Stimulated activated CD4-positive, alpha-beta T cell treated with anti-CD3 and anti-CD28 coated beads, Interleukin-12 subunit alpha, Interleukin-12 subunit beta, amount 100 ng/mL, for 48 hours (primary cell): ENCODE data around the gene SEMA6A.
A peak's percentile ranks its signal among the peaks of the same experiment; 100 is the strongest.

Experiments
- DNase-seq, 3 donors: peaks; one replicate each; pipeline ENCODE4 v3.0.0-alpha.2; 2020; ENCODE audit warnings: low read depth in 2 of 3, low spot score in 1 of 3

Gene SEMA6A

GRCh38 chr5:116577064-116577788 lies 2.6 kb upstream of the SEMA6A start:
- DNase-seq = no peak

GRCh38 chr5:116576053-116576713 lies 1.6 kb upstream of the SEMA6A start:
- DNase-seq = peak in 2 of 3 donors; percentile 34 to 35

GRCh38 chr5:116575326-116576052 lies 866 bp upstream of the SEMA6A start:
- no peak for DNase-seq

GRCh38 chr5:116573702-116574366 lies 789 bp downstream of the SEMA6A start:
- no peak for DNase-seq

- no peak for DNase-seq
Observed at GRCh38 chr5:116573279-116573701, 1.3 kb downstream of the SEMA6A start.

GRCh38 chr5:116572350-116573278 lies 2.0 kb downstream of the SEMA6A start:
- no peak for DNase-seq

GRCh38 chr5:116571568-116572349 lies 2.9 kb downstream of the SEMA6A start:
- DNase-seq = no peak

- no peak for DNase-seq
Observed at GRCh38 chr5:116569999-116570398, 4.6 kb downstream of the SEMA6A start.

- no peak for DNase-seq
Observed at GRCh38 chr5:116567106-116567505, 7.5 kb downstream of the SEMA6A start.

- no peak for DNase-seq
Observed at GRCh38 chr5:116566251-116566650, 8.4 kb downstream of the SEMA6A start.

GRCh38 chr5:116564756-116565490 lies 9.7 kb downstream of the SEMA6A start:
- DNase-seq = no peak

GRCh38 chr5:116564312-116564711 lies 10.3 kb downstream of the SEMA6A start:
- no peak for DNase-seq

- DNase-seq = no peak
Observed at GRCh38 chr5:116563736-116564308, 10.8 kb downstream of the SEMA6A start.

GRCh38 chr5:116562669-116563068 lies 12.0 kb downstream of the SEMA6A start:
- no peak for DNase-seq

- DNase-seq = no peak
Observed at GRCh38 chr5:116561658-116562057, 13.0 kb downstream of the SEMA6A start.

GRCh38 chr5:116559673-116560164 lies 14.9 kb downstream of the SEMA6A start:
- no peak for DNase-seq

- no peak for DNase-seq
Observed at GRCh38 chr5:116559239-116559638, 15.4 kb downstream of the SEMA6A start.

- no peak for DNase-seq
Observed at GRCh38 chr5:116557669-116558271, 16.9 kb downstream of the SEMA6A start.
